ENCODE measurements around the gene RBM18. TPM values are rescaled to one million over a fixed set of nuclear protein-coding genes. Genes with fewer than 3 reads are reported as not detected.

The RBM18 gene
- total RNA-seq, 2 donors from 2014 or later = 19.2 to 23.2 TPM

DNA sequence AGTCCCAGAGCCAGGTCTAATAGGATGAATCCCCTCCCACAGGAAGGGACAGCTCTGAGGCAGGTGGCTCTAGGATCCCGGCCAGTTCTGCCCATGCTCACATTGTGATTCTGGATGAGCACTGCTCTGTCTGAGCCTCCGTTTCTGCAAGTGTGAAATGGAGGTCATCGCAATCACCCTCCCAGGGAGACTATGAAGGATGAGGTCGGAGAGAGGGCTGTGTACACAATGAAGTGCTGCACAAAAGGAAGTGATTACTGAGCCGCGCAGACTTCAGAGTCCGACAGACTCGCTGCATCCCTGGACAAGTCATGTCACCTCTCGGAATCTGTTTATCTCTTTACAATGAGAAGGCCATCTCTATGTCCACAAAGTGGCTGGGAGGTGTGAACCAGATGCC, 57.5 kb downstream of the RBM18 start:
- H3K9me3 ChIP-seq = no peaks in the 10 kb centered on the region
- no peak for DNase-seq (ENCODE audit: low spot score)
- TF ChIP-seq, protein P1, sequence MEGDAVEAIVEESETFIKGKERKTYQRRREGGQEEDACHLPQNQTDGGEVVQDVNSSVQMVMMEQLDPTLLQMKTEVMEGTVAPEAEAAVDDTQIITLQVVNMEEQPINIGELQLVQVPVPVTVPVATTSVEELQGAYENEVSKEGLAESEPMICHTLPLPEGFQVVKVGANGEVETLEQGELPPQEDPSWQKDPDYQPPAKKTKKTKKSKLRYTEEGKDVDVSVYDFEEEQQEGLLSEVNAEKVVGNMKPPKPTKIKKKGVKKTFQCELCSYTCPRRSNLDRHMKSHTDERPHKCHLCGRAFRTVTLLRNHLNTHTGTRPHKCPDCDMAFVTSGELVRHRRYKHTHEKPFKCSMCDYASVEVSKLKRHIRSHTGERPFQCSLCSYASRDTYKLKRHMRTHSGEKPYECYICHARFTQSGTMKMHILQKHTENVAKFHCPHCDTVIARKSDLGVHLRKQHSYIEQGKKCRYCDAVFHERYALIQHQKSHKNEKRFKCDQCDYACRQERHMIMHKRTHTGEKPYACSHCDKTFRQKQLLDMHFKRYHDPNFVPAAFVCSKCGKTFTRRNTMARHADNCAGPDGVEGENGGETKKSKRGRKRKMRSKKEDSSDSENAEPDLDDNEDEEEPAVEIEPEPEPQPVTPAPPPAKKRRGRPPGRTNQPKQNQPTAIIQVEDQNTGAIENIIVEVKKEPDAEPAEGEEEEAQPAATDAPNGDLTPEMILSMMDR (IDR thresholded peaks at IDR 0.05) = no peak
- no peak overlapping the region for H3K27ac ChIP-seq
- no peak overlapping the region for H3K4me3 ChIP-seq
- no peaks in the 10 kb centered on the region for H3K4me1 ChIP-seq
- H3K36me3 ChIP-seq = no peaks in the 10 kb centered on the region
- H3K27me3 ChIP-seq = no peaks in the 10 kb centered on the region

DNA sequence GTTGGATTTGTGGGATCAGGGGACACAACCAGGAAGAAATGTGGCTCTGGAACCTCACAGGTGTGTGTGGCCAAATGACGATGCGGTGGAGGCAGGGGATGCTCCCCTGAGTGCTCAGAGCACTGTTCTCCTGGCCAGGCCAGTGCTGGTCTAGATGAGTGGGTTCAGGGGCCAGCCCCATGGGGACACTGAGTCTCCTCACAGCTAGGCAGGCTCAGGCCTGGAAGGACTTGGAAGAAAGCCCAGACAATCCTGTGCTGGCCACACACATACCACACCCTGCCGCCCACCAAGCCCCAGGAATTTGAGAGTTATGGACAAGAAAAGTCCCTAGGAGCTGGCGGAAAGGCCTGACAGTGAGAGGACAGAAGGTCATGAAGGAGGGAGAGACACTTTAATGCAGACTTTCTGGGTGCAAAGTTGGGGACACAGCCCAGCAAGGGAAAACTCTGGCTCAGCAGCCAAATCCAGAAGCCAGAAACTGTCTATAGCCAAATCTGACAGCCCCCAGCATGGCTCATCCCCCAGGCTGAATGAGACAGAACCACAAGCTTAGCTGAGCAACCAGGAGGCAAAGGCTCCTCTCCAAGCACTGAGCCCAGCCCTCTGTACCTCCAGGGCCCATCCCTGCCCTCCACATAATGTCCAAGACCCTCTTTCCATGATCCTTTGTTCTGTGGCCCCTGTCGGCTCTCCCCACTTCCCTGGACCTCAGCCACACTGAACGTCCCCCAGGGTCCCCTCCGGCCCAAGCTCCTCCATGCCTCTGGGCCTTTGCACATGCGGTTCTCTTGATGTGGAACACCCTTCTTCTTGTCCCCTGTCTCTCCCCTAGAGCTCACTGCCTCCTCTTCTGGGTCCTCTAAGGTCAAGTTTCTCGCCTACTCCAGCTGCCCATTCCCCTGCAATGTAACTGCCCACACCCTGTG, 58.3 kb downstream of the RBM18 start:
- H3K27me3 ChIP-seq = no peaks in the 10 kb centered on the region
- no peaks in the 10 kb centered on the region for H3K9me3 ChIP-seq
- DNase-seq (ENCODE audit: low spot score) = no peak
- TF ChIP-seq, protein P1 (IDR thresholded peaks at IDR 0.05) = no peak
- H3K4me1 ChIP-seq = no peaks in the 10 kb centered on the region
- no peaks in the 10 kb centered on the region for H3K36me3 ChIP-seq
- H3K4me3 ChIP-seq = no peak overlapping the region
- no peak overlapping the region for H3K27ac ChIP-seq

DNA sequence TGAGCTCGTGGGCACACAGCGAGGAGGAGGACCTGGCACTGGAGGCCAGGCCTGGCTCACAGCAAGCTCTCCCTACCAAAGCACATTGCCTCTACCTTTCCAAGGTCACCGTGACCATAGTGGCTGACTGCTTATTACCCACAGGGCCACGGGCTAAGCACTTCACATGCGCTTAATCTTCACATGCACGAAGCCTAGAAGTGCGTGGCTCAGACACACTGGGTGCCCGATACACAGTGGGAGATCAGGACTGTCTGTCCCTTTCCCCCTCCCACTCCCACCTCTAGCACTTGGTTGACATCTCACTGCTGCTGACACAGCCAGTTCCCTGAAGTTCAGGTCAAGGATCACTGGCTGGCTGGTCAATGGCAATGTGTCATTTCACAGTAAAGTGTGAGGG, 59.5 kb downstream of the RBM18 start:
- H3K27ac ChIP-seq = no peak overlapping the region
- H3K36me3 ChIP-seq = no peaks in the 10 kb centered on the region
- no peaks in the 10 kb centered on the region for H3K9me3 ChIP-seq
- no peaks in the 10 kb centered on the region for H3K4me1 ChIP-seq
- no peak for DNase-seq (ENCODE audit: low spot score)
- TF ChIP-seq, protein P1 (IDR thresholded peaks at IDR 0.05) = no peak
- no peaks in the 10 kb centered on the region for H3K27me3 ChIP-seq
- no peak overlapping the region for H3K4me3 ChIP-seq

DNA sequence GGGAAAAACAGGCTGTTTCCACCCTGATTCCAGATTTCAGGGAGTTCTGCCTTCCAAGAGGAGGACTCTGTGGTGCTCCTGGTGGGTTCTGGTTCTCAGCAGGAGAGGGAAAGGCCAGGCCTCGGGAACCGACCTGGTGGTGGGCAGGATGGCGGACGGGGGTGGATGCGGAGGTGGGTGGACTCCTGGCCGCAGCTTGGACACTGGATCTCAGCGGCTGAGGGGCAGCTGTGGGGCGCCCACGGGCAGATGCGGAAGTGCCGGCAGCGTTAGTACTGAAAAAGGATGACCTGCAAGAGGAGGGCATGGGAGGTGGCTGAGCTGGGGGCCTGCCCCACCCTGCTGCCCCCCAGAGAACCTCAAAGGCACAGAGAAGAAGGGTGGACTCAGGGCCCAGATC, 60.1 kb downstream of the RBM18 start:
- no peaks in the 10 kb centered on the region for H3K9me3 ChIP-seq
- TF ChIP-seq, protein P1 (IDR thresholded peaks at IDR 0.05) = no peak
- no peaks in the 10 kb centered on the region for H3K36me3 ChIP-seq
- H3K4me1 ChIP-seq = no peaks in the 10 kb centered on the region
- no peak for DNase-seq (ENCODE audit: low spot score)
- H3K27me3 ChIP-seq = no peaks in the 10 kb centered on the region
- H3K4me3 ChIP-seq = no peak overlapping the region
- no peak overlapping the region for H3K27ac ChIP-seq

DNA sequence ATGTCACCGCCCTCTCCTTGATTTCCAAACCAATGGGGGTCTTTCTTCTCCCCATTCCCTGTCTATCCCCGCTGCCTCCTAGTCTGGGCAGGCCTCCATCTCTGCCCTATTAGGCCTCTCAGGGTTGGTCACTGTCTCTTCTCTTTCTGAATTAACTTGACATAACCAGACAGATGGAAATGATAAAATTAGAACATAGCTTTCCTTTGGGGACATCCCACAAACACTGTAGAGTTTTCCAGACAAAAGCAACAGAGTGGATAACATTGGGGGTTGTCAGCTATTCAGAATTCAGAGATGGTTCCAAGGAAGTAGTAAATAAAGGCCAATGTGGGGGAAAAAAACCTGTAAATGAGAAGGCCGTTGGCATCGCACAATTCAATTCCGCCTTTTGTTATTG, 60.6 kb downstream of the RBM18 start:
- Histone ChIP-seq H3K36me3 (no peaks in the 10 kb centered on the region), H3K4me1 (no peaks in the 10 kb centered on the region), H3K4me3 (no peak overlapping the region), H3K27me3 (no peaks in the 10 kb centered on the region), H3K9me3 (no peaks in the 10 kb centered on the region), H3K27ac (no peak overlapping the region)
- DNase-seq (ENCODE audit: low spot score) = no peak
- TF ChIP-seq, protein P1 (IDR thresholded peaks at IDR 0.05) = no peak
